H1 (cell line): Measurements from ENCODE around the gene CTNND2.

Experiments
- CTCF ChIP-seq, 3 experiments: IDR thresholded peaks; 1 replicate in 2 of 3; 2 replicates in 1 of 3; pipeline versions ENCODE4 v1.5.1 to v1.6.1; 2011; ENCODE audit warnings: low read length in 3 of 3, mild to moderate bottlenecking in 3 of 3, inconsistent platforms in 2 of 3, low read depth in 1 of 3, moderate library complexity in 1 of 3; ENCODE audit not compliant: insufficient read depth in 1 of 3; ENCODE audit errors: control extremely low read depth in 1 of 3
- EP300 ChIP-seq, 2 experiments: IDR thresholded peaks; 1 replicate in 1 of 2; 2 replicates in 1 of 2; pipeline ENCODE4 v1.6.1; 2011 to 2012; ENCODE audit warnings: low read depth in 2 of 2, low read length in 2 of 2, mild to moderate bottlenecking in 2 of 2, borderline replicate concordance in 1 of 2, inconsistent platforms in 1 of 2, moderate library complexity in 1 of 2
- EZH2 ChIP-seq: fragments of 200-600 bp; sonication (generic); IDR thresholded peaks from 2 replicates; pipeline ENCODE4 v1.7.1; 2012; ENCODE audit warnings: low read depth, mild to moderate bottlenecking, moderate library complexity, low read length, inconsistent platforms; ENCODE audit not compliant: severe bottlenecking
- GABPA ChIP-seq: IDR thresholded peaks from 2 replicates; pipeline ENCODE4 v1.6.1; 2011; ENCODE audit warnings: mild to moderate bottlenecking, low read length, moderate library complexity, borderline replicate concordance; ENCODE audit not compliant: insufficient read depth
- HDAC6 ChIP-seq: IDR thresholded peaks from one replicate; pipeline ENCODE4 v1.7.1; 2012; ENCODE audit warnings: low read depth, mild to moderate bottlenecking, inconsistent platforms, low read length, moderate library complexity
- JUND ChIP-seq: IDR thresholded peaks from 2 replicates; pipeline ENCODE4 v1.6.1; 2011; ENCODE audit warnings: mild to moderate bottlenecking, improper control_type of control experiment, low read length
- POLR2A ChIP-seq, 2 experiments: IDR thresholded peaks; 1 replicate in 1 of 2; 2 replicates in 1 of 2; pipeline ENCODE4 v1.6.1; 2011; ENCODE audit warnings: low read depth in 2 of 2, low read length in 2 of 2, mild to moderate bottlenecking in 2 of 2; ENCODE audit errors: control extremely low read depth in 1 of 2
- SAP30 ChIP-seq: fragments of 300-600 bp; sonication (generic); IDR thresholded peaks from 2 replicates; pipeline ENCODE4 v1.7.1; 2012; ENCODE audit warnings: low read length, moderate library complexity, mild to moderate bottlenecking, inconsistent platforms; ENCODE audit not compliant: insufficient read depth, insufficient replicate concordance
- SIRT6 ChIP-seq: IDR thresholded peaks from one replicate; pipeline ENCODE4 v1.7.1; 2012; ENCODE audit warnings: low read length, inconsistent platforms
- SP1 ChIP-seq: IDR thresholded peaks from 2 replicates; pipeline ENCODE4 v1.6.1; 2011; ENCODE audit warnings: low read depth, low read length
- SRF ChIP-seq: IDR thresholded peaks from 2 replicates; pipeline ENCODE4 v1.6.1; 2011; ENCODE audit warnings: mild to moderate bottlenecking, low read depth, low read length, moderate library complexity
- SUZ12 ChIP-seq: fragments of 200-600 bp; sonication (generic); IDR thresholded peaks from 2 replicates; pipeline ENCODE4 v1.6.1; 2012; ENCODE audit warnings: mild to moderate bottlenecking, inconsistent platforms, low read length, moderate library complexity, mixed read lengths
- TAF1 ChIP-seq: IDR thresholded peaks from 2 replicates; pipeline ENCODE4 v1.6.1; 2011; ENCODE audit warnings: mild to moderate bottlenecking, low read depth, low read length
- TAF7 ChIP-seq: optimal IDR thresholded peaks from 2 replicates; pipeline ENCODE3; 2011; ENCODE audit warnings: low read depth, mild to moderate bottlenecking, inconsistent platforms, low read length, moderate library complexity, borderline replicate concordance

GRCh38 chr5:11248966-11249365, 655.3 kb downstream of the CTNND2 start:
- no peak for TF ChIP-seq HDAC6
- no peak for TF ChIP-seq JUND
- no peak for TF ChIP-seq SIRT6
- no peak for TF ChIP-seq EZH2
- TF ChIP-seq GABPA = no peak
- no peak for TF ChIP-seq TAF1
- no peak for TF ChIP-seq SP1
- no peak for TF ChIP-seq SUZ12
- TF ChIP-seq POLR2A (IDR thresholded peaks at IDR 0.05; ENCODE audit: control extremely low read depth in 1 of 2, low read depth in 2 of 2, low read length in 2 of 2) = no peak
- TF ChIP-seq EP300 (IDR thresholded peaks at IDR 0.05; ENCODE audit: borderline replicate concordance in 1 of 2, low read depth in 2 of 2, low read length in 2 of 2) = no peak
- TF ChIP-seq SAP30 = no peak
- TF ChIP-seq CTCF (IDR thresholded peaks at IDR 0.05; ENCODE audit: control extremely low read depth in 1 of 3, insufficient read depth in 1 of 3, low read depth in 1 of 3, low read length in 3 of 3) = no peak
- TF ChIP-seq SRF = no peak
- TF ChIP-seq TAF7 = no peak
